ENCODE measurements around the gene PTGER4.
"Not testable (repeated sequence)": the region's sequence is repeated elsewhere in the genome, so short reads cannot be mapped to it uniquely, and the experiment has no call there.

The PTGER4 gene

GRCh38 chr5:40688996-40689395 lies 9.3 kb downstream of the PTGER4 start:
- in situ Hi-C loops (cut with HindIII; ENCODE audit: low sequenced_read_pairs), result loop anchor here (5.0 kb wide), 2 partner anchors 972 to 1102 kb away; no protein-coding TSS in a partner anchor

GRCh38 chr5:40689438-40689837 lies 9.7 kb downstream of the PTGER4 start:
- in situ Hi-C loops (cut with HindIII; ENCODE audit: low sequenced_read_pairs), result loop anchor here (5.0 kb wide), 2 partner anchors 972 to 1102 kb away; no protein-coding TSS in a partner anchor

- in situ Hi-C loops (cut with HindIII; ENCODE audit: low sequenced_read_pairs), result no loop called here
Observed at GRCh38 chr5:40690267-40690666, 10.6 kb downstream of the PTGER4 start.

DNA sequence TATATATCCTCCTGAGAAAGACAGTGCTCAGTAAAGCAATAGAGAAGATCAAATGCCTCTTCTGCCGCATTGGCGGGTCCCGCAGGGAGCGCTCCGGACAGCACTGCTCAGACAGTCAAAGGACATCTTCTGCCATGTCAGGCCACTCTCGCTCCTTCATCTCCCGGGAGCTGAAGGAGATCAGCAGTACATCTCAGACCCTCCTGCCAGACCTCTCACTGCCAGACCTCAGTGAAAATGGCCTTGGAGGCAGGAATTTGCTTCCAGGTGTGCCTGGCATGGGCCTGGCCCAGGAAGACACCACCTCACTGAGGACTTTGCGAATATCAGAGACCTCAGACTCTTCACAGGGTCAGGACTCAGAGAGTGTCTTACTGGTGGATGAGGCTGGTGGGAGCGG lies 12.2 kb downstream of the PTGER4 start:
- in situ Hi-C loops (cut with HindIII; ENCODE audit: low sequenced_read_pairs), result no loop called here

DNA sequence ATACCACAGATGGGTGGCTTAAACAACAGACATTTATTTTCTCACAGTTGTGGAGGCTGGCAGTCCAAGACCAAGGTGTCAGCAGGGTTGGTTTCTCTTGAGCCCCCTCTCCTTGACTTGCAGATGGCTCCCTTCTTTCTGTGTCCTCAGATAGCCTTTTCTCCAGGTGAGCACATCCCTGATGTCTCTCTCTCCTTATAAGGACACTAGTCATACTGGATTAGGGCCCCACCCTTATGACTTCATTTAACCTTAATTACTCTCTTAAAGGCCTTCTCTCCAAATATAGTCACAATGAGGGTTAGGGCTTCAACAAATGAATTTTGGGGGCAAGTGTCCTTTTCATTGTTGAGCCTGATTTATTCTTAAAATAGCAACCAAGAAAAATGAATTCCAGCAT lies 14.7 kb downstream of the PTGER4 start:
- in situ Hi-C loops (cut with HindIII; ENCODE audit: low sequenced_read_pairs), result no loop called here

DNA sequence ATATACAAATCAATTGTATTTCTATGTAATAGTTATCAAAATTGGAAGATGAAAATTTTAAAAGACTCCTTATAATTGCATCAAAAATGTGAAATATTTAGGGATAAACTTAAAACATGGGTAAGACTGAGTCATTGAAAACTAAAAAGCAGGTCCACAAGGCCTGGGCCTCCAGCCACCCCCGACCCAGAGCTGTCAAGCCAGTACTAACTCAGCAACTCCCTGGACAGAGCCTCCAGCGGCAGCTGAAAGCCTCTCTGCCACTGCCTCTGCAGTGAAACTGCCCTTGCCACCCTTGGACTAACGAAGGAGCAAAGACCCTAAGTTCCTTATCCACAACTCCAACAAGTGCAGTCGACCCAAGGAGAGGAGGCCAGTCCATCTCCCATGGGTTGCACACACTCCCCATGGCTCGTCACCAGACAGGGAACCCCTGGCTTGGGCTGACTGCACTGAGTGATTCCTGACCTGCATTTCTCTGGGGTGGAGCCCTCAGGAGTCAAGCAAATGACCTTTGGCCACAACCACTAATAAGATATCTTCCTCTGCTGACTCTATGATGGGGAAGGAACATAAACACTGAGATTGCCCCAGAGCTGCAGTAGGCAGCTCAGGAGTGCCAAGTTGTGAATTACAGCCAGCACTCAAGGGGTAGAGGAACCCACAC lies 20.5 kb downstream of the PTGER4 start:
- in situ Hi-C loops (cut with HindIII; ENCODE audit: low sequenced_read_pairs), result no loop called here

DNA sequence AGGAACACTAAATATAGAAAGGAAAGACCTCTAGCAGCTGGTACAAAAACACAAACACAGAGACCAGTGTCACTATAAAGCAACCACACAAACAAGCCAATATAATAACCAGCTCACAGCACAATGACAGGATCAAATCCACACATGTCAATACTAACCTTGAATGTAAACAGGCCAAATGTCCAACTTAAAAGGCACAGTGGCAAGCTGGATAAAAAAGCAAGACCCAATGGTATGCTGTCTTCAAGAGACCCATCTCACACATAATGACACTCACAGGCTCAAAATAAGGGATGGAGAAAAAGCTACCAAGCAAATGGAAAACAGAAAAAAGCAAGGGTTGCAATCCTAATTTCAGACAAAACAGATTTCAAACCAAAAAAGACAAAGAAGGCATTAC lies 22.3 kb downstream of the PTGER4 start:
- in situ Hi-C loops (cut with HindIII; ENCODE audit: low sequenced_read_pairs), result not testable (repeated sequence)

GRCh38 chr5:40705484-40705883 lies 25.8 kb downstream of the PTGER4 start:
- in situ Hi-C loops (cut with HindIII; ENCODE audit: low sequenced_read_pairs), result not testable (repeated sequence)

- in situ Hi-C loops (cut with HindIII; ENCODE audit: low sequenced_read_pairs), result not testable (repeated sequence)
Observed at GRCh38 chr5:40710575-40710974, 30.9 kb downstream of the PTGER4 start.

DNA sequence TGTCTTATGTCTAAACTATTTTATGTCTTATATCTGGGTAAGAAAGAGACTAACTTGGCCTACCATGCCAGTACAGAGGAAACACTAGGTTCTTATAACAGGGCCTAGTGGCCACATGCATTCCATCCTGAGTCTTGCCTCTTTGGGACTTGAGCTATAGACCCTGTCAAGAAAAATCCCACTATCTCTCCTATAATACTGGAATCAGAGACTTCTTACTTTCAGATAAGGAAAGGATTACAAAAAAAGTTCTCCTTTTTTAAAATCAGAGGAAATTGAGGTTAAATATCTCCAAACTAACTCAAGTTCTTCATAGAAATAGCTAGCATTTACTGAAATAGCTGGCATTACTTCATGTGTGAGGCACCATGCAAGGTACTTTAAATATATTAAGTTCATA lies 34.3 kb downstream of the PTGER4 start:
- in situ Hi-C loops (cut with HindIII; ENCODE audit: low sequenced_read_pairs), result no loop called here

- in situ Hi-C loops (cut with HindIII; ENCODE audit: low sequenced_read_pairs), result no loop called here
Observed at GRCh38 chr5:40716000-40716399, 36.3 kb downstream of the PTGER4 start.

DNA sequence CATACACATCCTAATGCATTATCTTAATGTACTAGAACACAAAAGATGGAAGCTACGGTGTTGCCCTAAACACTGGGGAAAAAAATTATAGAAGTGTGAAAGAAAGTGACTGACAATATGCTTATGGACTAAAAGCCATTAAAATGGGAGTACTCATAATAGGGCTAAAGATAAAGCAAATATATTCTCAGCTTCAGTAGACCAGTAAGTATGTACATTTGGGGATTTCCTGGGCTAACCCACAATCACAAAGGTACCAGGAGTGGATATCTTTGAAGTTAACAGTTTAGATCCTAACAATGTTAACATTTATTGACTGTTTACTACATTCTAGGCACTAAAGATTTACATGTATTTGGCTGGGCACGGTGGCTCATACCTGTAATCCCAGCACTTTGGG lies 36.9 kb downstream of the PTGER4 start:
- in situ Hi-C loops (cut with HindIII; ENCODE audit: low sequenced_read_pairs), result no loop called here

GRCh38 chr5:40717281-40717680 lies 37.6 kb downstream of the PTGER4 start:
- in situ Hi-C loops (cut with HindIII; ENCODE audit: low sequenced_read_pairs), result no loop called here

- in situ Hi-C loops (cut with HindIII; ENCODE audit: low sequenced_read_pairs), result no loop called here
Observed at GRCh38 chr5:40720069-40720468, 40.4 kb downstream of the PTGER4 start.

- in situ Hi-C loops (cut with HindIII; ENCODE audit: low sequenced_read_pairs), result not testable (repeated sequence)
Observed at GRCh38 chr5:40722497-40722911, 42.8 kb downstream of the PTGER4 start.

GRCh38 chr5:40733434-40733833 lies 53.7 kb downstream of the PTGER4 start:
- in situ Hi-C loops (cut with HindIII; ENCODE audit: low sequenced_read_pairs), result no loop called here

- in situ Hi-C loops (cut with HindIII; ENCODE audit: low sequenced_read_pairs), result no loop called here
Observed at GRCh38 chr5:40733879-40734563, 54.3 kb downstream of the PTGER4 start.

DNA sequence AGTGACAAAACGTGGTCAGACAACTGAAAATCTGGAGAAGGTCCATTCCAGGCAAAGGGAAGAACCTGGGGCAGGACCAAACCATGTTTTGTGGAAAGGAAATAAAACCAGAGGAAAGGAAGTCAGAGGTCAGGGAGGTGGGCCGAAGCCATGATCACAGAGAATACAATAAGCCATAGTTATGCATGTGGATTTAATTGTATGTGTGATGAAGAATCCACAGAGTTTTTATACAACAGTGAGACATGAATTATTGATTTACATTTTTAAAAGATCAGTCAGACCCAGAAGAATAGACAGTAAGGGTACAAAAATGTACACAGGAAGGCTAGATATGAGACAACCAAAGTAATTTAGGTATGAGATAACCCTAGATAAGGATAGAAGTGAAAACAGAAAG lies 55.3 kb downstream of the PTGER4 start:
- in situ Hi-C loops (cut with HindIII; ENCODE audit: low sequenced_read_pairs), result no loop called here

GRCh38 chr5:40735609-40736008 lies 55.9 kb downstream of the PTGER4 start:
- in situ Hi-C loops (cut with HindIII; ENCODE audit: low sequenced_read_pairs), result no loop called here

DNA sequence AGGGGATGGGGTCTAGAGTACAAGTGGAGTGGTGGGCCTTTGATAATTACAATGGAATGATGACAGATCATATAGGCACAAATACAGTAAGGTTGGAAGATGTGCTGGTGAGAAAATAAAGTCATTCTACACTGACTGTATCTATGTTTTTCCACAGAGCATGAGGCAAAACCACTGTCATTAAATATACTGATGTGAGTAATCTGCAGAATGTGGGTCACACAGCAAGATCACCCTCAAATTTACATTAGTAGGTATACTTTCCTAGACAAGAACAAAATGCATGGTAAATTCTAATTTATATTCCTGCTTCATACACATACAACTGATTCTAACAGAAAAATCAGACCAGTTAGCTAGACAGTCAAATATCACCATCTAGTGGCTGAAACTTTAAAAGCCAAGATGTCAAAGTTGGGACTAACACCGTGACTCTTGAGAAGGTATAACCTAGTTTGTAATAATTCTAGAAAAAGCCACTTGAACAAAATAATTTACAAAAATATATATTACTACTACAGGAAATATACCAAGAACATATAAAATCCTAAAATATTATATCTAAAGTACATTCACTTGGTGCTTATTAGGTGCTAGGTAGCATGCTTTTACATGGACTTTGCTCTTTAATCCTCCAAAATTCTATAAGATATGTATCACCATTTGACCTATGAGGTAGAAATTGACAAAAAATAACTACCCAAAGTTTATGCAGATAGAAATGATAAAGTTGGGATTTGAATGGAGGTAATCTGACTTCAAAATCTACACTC lies 56.6 kb downstream of the PTGER4 start:
- in situ Hi-C loops (cut with HindIII; ENCODE audit: low sequenced_read_pairs), result no loop called here

GRCh38 chr5:40738502-40738901 lies 58.8 kb downstream of the PTGER4 start:
- in situ Hi-C loops (cut with HindIII; ENCODE audit: low sequenced_read_pairs), result no loop called here
